OCI-LY3 (cell line): ENCODE data around the gene TNFRSF6B.

Experiments
- H2AFZ ChIP-seq: fragments of 200-600, 300-600 bp; shearing (Covaris generic); 2 replicates; pipeline ENCODE4 v1.6.0; 2014; ENCODE audit warnings: antibody characterized with exemption, low read depth, low read length
- H3K27ac ChIP-seq: fragments of 200-600, 300-600 bp; sonication (generic); 2 replicates; pipeline ENCODE4 v1.5.1; 2014; ENCODE audit warnings: mild to moderate bottlenecking, low read length, moderate library complexity, mixed read lengths
- H3K27me3 ChIP-seq: fragments of 200-600, 300-600 bp; sonication (generic); 2 replicates; pipeline ENCODE4 v1.6.1; 2014; ENCODE audit warnings: low read depth, low read length, mixed read lengths
- H3K36me3 ChIP-seq: fragments of 200-600, 300-600 bp; sonication (generic); replicated peaks from 2 replicates; pipeline ENCODE3; 2014; ENCODE audit warnings: low read depth, low read length, mixed read lengths
- H3K4me1 ChIP-seq: fragments of 300-600, 200-600 bp; sonication (generic); 2 replicates; pipeline ENCODE4 v1.6.1; 2014; ENCODE audit warnings: low read length, mixed read lengths
- H3K4me2 ChIP-seq: fragments of 200-600, 300-600 bp; sonication (generic); 2 replicates; pipeline ENCODE4 v1.6.1; 2014; ENCODE audit warnings: low read length, mixed read lengths
- H3K4me3 ChIP-seq: fragments of 300-600, 200-600 bp; sonication (generic); 2 replicates; pipeline ENCODE4 v1.5.1; 2014; ENCODE audit warnings: antibody characterized with exemption, mild to moderate bottlenecking, low read length, moderate library complexity
- H3K79me2 ChIP-seq: fragments of 300-600, 200-600 bp; shearing (Covaris generic); 2 replicates; pipeline ENCODE4 v1.6.1; 2014; ENCODE audit warnings: mild to moderate bottlenecking, low read length, mixed read lengths
- H3K9ac ChIP-seq: fragments of 300-600, 200-600 bp; shearing (Covaris generic); 2 replicates; pipeline ENCODE4 v1.6.0; 2014; ENCODE audit warnings: mild to moderate bottlenecking, low read length, moderate library complexity
- H3K9me3 ChIP-seq: fragments of 200-600, 300-600 bp; shearing (Covaris generic); 2 replicates; pipeline ENCODE4 v1.6.1; 2014; ENCODE audit warnings: low read length, mixed read lengths; ENCODE audit not compliant: insufficient read depth
- H4K20me1 ChIP-seq: fragments of 200-600, 300-600 bp; sonication (generic); 2 replicates; pipeline ENCODE4 v1.6.1; 2016; ENCODE audit warnings: low read length, mixed read lengths; ENCODE audit not compliant: insufficient read depth
- EZH2phosphoT487 ChIP-seq: fragments of 200-600 bp; shearing (Covaris generic); IDR thresholded peaks from 2 replicates; pipeline ENCODE4 v1.6.1; 2018; ENCODE audit warnings: antibody characterized with exemption, mixed run types, low read depth
- TF ChIP-seq, protein P1 (sequence below): fragments of 200-600, 300-600 bp; sonication (generic); IDR thresholded peaks from 2 replicates; pipeline ENCODE4 v1.5.1; 2014; ENCODE audit warnings: antibody characterized with exemption, low read length, low read depth

TNFRSF6B gene

DNA sequence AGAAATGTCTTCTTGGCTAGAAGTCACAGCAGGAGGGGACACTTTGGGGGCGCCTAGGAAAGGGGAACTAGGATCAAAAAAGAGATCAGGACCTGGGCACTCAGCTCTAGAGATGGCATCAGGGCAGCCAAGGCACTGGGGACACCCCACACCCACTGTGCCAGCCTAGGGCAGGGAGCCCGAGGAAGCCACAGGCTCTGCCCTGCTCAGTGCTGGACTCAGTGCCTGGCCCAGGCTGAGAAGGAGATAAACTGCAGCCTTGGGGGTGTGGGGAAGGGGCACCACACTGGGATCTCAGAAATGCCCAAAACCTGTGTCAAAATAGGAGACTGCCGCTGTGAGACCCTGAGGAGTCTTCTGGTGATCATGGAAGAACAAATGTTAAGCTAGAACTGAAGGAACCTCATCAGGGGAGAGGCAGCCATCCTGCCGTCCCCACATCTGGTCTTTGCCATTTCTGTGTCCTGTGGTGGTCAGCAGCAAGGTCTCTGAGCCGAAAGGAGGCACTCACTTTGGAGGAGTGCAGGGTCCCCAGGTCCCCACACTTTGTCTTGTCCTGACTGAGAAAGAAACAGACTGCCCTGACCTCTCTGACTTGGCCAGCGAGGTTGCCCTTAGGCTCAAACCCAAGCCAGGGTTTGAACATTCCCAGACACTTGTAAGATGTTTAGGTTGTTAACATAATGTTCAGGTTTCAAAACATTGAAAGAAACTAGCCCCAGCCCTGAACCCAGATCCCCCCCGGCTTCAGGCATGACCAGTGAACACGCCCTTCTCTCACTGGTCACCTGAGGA is 9.0 kb downstream of the TNFRSF6B start:
- TF ChIP-seq, protein P1, sequence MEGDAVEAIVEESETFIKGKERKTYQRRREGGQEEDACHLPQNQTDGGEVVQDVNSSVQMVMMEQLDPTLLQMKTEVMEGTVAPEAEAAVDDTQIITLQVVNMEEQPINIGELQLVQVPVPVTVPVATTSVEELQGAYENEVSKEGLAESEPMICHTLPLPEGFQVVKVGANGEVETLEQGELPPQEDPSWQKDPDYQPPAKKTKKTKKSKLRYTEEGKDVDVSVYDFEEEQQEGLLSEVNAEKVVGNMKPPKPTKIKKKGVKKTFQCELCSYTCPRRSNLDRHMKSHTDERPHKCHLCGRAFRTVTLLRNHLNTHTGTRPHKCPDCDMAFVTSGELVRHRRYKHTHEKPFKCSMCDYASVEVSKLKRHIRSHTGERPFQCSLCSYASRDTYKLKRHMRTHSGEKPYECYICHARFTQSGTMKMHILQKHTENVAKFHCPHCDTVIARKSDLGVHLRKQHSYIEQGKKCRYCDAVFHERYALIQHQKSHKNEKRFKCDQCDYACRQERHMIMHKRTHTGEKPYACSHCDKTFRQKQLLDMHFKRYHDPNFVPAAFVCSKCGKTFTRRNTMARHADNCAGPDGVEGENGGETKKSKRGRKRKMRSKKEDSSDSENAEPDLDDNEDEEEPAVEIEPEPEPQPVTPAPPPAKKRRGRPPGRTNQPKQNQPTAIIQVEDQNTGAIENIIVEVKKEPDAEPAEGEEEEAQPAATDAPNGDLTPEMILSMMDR = no peak
- TF ChIP-seq EZH2phosphoT487 = no peak
- Histone ChIP-seq H3K27me3 (no peaks in the 10 kb centered on the region), H3K9me3 (no peaks in the 10 kb centered on the region), H3K4me1 (peaks cover 17% of the 10 kb centered on the region), H4K20me1 (0 out of 2 replicates have a peak, but pooled peaks cover 4% of the 10 kb centered on the region), H3K4me3 (no peak overlapping the region), H3K9ac (no peak overlapping the region), H3K79me2 (peaks cover 47% of the 10 kb centered on the region), H3K27ac (no peak overlapping the region), H2AFZ (no peak overlapping the region), H3K4me2 (no peak overlapping the region), H3K36me3 (peaks cover 31% of the 10 kb centered on the region)

- peak overlapping the region; percentile 76 for H3K4me2 ChIP-seq
- H3K27ac ChIP-seq = peak overlapping the region; percentile 59; the same call in 1 of the 2 replicates
- H3K36me3 ChIP-seq = peaks cover 38% of the 10 kb centered on the region
- H3K4me1 ChIP-seq = peaks cover 17% of the 10 kb centered on the region
- H3K9me3 ChIP-seq = no peaks in the 10 kb centered on the region
- no peak overlapping the region for H2AFZ ChIP-seq
- H3K9ac ChIP-seq = peak overlapping the region; percentile 80
- H4K20me1 ChIP-seq = 0 out of 2 replicates have a peak, but pooled peaks cover 4% of the 10 kb centered on the region
- peak overlapping the region; percentile 85 for H3K4me3 ChIP-seq
- H3K79me2 ChIP-seq = peaks cover 54% of the 10 kb centered on the region
- H3K27me3 ChIP-seq = no peaks in the 10 kb centered on the region
- no peak for TF ChIP-seq EZH2phosphoT487
- TF ChIP-seq, protein P1 = no peak
Observed at GRCh38 chr20:63706027-63706695, 9.7 kb downstream of the TNFRSF6B start.

GRCh38 chr20:63706852-63707557 is 10.6 kb downstream of the TNFRSF6B start:
- Histone ChIP-seq H2AFZ (no peak overlapping the region), H3K27ac (peak overlapping the region; percentile 59), H3K79me2 (peaks cover 61% of the 10 kb centered on the region)

More at GRCh38 chr20:63706852-63707557, 10.6 kb downstream of the TNFRSF6B start:
- H3K4me1 ChIP-seq = peaks cover 17% of the 10 kb centered on the region
- peak overlapping the region; percentile 76 for H3K4me2 ChIP-seq
- H3K27me3 ChIP-seq = no peaks in the 10 kb centered on the region
- H3K36me3 ChIP-seq = peaks cover 47% of the 10 kb centered on the region
- peak overlapping the region; percentile 80 for H3K9ac ChIP-seq
- TF ChIP-seq, protein P1 = peak; percentile 75
- TF ChIP-seq EZH2phosphoT487 = no peak
- 0 out of 2 replicates have a peak, but pooled peaks cover 4% of the 10 kb centered on the region for H4K20me1 ChIP-seq
- H3K4me3 ChIP-seq = peak overlapping the region; percentile 85
- H3K9me3 ChIP-seq = no peaks in the 10 kb centered on the region
